Neutrophil (primary cell): ENCODE data around the gene RASIP1.

Experiments
- H3K27ac ChIP-seq: fragments of 200-600 bp; sonication (generic); 2 replicates; pipeline ENCODE4 v1.5.1; 2016; ENCODE audit warnings: mild to moderate bottlenecking, moderate library complexity
- H3K27me3 ChIP-seq: fragments of 200-600 bp; sonication (generic); 2 replicates; pipeline ENCODE4 v1.6.0; 2016; ENCODE audit warnings: mild to moderate bottlenecking
- H3K36me3 ChIP-seq: fragments of 200-600 bp; sonication (generic); 2 replicates; pipeline ENCODE4 v1.5.1; 2017
- H3K4me1 ChIP-seq, 2 experiments: fragments of 200-600 bp in 1 of 2; sonication (generic) in 1 of 2; 1 replicate in 1 of 2; 2 replicates in 1 of 2; pipeline versions ENCODE4 v1.5.1 to v1.6.1; 2013 to 2016; ENCODE audit warnings: low read depth in 1 of 2, low read length in 1 of 2, mild to moderate bottlenecking in 1 of 2, moderate library complexity in 1 of 2; ENCODE audit not compliant: control insufficient read depth in 1 of 2, insufficient read depth in 1 of 2
- H3K4me3 ChIP-seq, 2 experiments: fragments of 200-600 bp in 1 of 2; sonication (generic) in 1 of 2; 1 replicate in 1 of 2; 2 replicates in 1 of 2; pipeline ENCODE4 v1.5.1; 2013 to 2016; ENCODE audit warnings: low read depth in 1 of 2, low read length in 1 of 2, mild to moderate bottlenecking in 1 of 2, moderate library complexity in 1 of 2
- H3K9me3 ChIP-seq: fragments of 200-600 bp; sonication (generic); 2 replicates; pipeline ENCODE4 v1.5.1; 2016
- TF ChIP-seq, protein P1 (sequence below): fragments of 200-600 bp; sonication (generic); IDR thresholded peaks from 2 replicates; pipeline ENCODE4 v1.5.1; 2016; ENCODE audit warnings: antibody characterized with exemption

Gene RASIP1

GRCh38 chr19:48752496-48753365, 12.3 kb upstream of the RASIP1 start, which contains the start of gene FUT1:
Gene FUT1, minus strand, starts transcription at chr19:48752641. Its CDS starts 1,360 bp downstream, at chr19:48751281.
- Histone ChIP-seq H3K4me1 (no peaks in the 10 kb centered on the region), H3K4me3 (no peak within 1 kb of the TSS), H3K9me3 (no peaks in the 10 kb centered on the region), H3K27ac (no peak within 1 kb of the TSS), H3K27me3 (peaks cover 82% of the 10 kb centered on the region), H3K36me3 (no peaks in the 10 kb centered on the region)
- TF ChIP-seq, protein P1, sequence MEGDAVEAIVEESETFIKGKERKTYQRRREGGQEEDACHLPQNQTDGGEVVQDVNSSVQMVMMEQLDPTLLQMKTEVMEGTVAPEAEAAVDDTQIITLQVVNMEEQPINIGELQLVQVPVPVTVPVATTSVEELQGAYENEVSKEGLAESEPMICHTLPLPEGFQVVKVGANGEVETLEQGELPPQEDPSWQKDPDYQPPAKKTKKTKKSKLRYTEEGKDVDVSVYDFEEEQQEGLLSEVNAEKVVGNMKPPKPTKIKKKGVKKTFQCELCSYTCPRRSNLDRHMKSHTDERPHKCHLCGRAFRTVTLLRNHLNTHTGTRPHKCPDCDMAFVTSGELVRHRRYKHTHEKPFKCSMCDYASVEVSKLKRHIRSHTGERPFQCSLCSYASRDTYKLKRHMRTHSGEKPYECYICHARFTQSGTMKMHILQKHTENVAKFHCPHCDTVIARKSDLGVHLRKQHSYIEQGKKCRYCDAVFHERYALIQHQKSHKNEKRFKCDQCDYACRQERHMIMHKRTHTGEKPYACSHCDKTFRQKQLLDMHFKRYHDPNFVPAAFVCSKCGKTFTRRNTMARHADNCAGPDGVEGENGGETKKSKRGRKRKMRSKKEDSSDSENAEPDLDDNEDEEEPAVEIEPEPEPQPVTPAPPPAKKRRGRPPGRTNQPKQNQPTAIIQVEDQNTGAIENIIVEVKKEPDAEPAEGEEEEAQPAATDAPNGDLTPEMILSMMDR = no peak

DNA sequence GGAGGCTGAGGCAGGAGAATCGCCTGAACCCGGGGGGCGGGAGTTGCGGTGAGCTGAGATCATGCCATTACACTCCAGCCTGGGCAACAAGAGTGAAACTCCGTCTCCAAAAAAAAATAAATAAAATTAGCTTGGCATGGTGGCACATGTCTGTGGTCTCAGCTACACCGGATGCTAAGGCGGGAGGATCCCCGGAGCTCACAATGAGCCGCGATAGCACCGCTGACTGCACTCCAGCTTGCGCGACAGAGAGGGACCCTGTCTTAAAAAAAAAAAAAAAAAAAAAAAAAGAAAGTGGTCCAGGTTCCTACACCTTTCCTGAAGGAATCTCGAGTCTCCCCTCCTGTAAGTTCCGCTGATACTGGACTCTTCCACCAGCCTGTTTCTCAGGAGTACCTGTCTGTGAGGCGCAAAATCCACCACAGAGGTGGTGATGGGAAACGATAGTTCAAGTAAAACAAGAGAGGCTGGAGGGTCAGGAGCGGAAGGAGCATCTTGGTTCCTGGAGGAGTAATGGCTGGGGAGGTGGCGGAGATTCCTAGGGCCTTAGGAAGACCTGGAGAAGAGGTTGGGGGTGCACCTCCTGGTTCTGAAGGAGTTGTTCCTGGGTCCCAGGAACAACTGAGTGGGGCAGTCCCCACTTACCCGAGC, 11.6 kb upstream of the RASIP1 start:
- Histone ChIP-seq H3K27me3 (peaks cover 90% of the 10 kb centered on the region), H3K27ac (no peak overlapping the region), H3K4me3 (no peak overlapping the region), H3K36me3 (no peaks in the 10 kb centered on the region), H3K4me1 (no peaks in the 10 kb centered on the region), H3K9me3 (no peaks in the 10 kb centered on the region)
- TF ChIP-seq, protein P1 = no peak

DNA sequence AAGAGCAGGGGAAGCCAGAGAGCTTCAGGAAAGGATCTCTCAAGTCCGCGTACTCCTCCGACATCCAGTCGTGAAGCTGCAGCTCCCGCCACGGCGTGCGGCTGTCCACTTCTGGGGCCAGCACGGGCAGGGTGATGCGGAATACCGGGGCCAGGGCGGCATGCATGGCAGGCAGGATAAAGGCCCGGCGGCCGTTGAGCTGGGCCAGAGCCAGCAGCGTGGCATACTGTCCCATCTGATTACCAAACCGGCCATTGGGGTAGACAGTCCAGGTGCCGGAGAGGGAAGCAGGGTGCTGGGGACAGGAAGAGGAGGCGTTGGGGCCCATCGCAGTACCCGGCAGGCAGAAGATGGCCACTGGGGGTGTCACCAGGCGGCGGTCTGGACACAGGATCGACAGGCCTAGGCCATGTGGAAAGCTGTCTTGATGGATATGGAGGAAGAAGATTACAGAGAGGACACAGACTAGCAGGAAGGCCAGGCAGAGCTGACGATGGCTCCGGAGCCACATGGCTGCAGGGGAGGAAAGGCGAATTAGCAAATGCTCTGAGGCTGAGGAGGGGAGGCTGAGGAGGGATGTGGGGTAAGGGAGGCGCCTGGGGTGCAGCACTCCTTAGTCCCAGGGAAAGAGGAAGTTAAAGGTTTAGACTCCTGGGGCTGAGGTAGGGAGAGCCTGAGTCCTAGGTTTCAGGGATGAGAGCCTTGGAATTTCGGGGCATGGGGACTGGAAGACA, 10.5 kb upstream of the RASIP1 start:
- Histone ChIP-seq H3K4me1 (no peaks in the 10 kb centered on the region), H3K36me3 (no peaks in the 10 kb centered on the region), H3K27me3 (peaks cover 97% of the 10 kb centered on the region), H3K27ac (no peak overlapping the region), H3K4me3 (no peak overlapping the region), H3K9me3 (no peaks in the 10 kb centered on the region)
- TF ChIP-seq, protein P1 = no peak

GRCh38 chr19:48750351-48750750, 9.9 kb upstream of the RASIP1 start:
- Histone ChIP-seq H3K27me3 (peaks cover 97% of the 10 kb centered on the region), H3K4me3 (no peak overlapping the region), H3K9me3 (no peaks in the 10 kb centered on the region), H3K4me1 (no peaks in the 10 kb centered on the region), H3K36me3 (no peaks in the 10 kb centered on the region), H3K27ac (no peak overlapping the region)
- TF ChIP-seq, protein P1 = no peak

- Histone ChIP-seq H3K27me3 (peaks cover 97% of the 10 kb centered on the region), H3K9me3 (no peaks in the 10 kb centered on the region), H3K27ac (no peak overlapping the region), H3K36me3 (no peaks in the 10 kb centered on the region), H3K4me3 (no peak overlapping the region), H3K4me1 (no peaks in the 10 kb centered on the region)
- TF ChIP-seq, protein P1 = no peak
These were observed 9.3 kb upstream of the RASIP1 start for GRCh38 chr19:48749571-48750198.
